GM12874 (cell line): ENCODE measurements around the gene RHOA.

Source experiments
- TF ChIP-seq, protein P1 (sequence below): IDR thresholded peaks from 2 replicates; pipeline ENCODE4 v1.5.1; 2011; ENCODE audit warnings: low read depth, mild to moderate bottlenecking, control low read depth, low read length, moderate library complexity; ENCODE audit not compliant: insufficient read depth

Gene RHOA

DNA sequence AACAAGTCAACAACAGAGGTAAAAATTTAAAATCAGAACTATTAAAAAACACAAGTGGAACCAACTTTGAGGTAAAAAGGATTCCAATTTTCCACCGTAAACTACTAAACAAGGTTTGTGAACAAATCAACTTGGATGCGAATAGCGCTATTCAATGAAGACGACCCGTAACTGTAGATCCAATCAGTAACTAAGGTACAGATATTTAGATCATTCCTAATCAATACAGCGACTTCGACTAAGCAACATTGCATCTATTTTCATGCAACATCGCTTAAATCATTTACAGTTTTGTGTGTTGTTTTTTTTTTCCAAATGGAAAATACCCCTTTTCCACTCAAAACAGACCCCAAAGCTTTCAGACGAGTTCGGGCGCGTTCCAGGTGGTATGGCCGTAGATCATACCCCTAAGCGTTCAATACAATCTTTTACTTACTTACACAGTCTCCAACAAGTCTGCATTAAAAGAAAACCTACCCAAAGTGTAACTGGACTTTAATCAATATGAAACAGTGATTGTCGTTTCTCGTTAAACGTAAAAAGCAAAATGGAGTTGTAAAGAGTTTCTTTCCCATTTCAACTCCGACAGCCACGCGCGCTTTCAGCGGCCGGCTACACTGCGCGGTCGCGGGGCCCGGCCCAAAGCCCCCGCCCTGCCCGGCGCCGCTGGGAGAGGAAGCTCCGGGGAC is 786 bp downstream of the RHOA start:
- TF ChIP-seq, protein P1, sequence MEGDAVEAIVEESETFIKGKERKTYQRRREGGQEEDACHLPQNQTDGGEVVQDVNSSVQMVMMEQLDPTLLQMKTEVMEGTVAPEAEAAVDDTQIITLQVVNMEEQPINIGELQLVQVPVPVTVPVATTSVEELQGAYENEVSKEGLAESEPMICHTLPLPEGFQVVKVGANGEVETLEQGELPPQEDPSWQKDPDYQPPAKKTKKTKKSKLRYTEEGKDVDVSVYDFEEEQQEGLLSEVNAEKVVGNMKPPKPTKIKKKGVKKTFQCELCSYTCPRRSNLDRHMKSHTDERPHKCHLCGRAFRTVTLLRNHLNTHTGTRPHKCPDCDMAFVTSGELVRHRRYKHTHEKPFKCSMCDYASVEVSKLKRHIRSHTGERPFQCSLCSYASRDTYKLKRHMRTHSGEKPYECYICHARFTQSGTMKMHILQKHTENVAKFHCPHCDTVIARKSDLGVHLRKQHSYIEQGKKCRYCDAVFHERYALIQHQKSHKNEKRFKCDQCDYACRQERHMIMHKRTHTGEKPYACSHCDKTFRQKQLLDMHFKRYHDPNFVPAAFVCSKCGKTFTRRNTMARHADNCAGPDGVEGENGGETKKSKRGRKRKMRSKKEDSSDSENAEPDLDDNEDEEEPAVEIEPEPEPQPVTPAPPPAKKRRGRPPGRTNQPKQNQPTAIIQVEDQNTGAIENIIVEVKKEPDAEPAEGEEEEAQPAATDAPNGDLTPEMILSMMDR: no peak

DNA sequence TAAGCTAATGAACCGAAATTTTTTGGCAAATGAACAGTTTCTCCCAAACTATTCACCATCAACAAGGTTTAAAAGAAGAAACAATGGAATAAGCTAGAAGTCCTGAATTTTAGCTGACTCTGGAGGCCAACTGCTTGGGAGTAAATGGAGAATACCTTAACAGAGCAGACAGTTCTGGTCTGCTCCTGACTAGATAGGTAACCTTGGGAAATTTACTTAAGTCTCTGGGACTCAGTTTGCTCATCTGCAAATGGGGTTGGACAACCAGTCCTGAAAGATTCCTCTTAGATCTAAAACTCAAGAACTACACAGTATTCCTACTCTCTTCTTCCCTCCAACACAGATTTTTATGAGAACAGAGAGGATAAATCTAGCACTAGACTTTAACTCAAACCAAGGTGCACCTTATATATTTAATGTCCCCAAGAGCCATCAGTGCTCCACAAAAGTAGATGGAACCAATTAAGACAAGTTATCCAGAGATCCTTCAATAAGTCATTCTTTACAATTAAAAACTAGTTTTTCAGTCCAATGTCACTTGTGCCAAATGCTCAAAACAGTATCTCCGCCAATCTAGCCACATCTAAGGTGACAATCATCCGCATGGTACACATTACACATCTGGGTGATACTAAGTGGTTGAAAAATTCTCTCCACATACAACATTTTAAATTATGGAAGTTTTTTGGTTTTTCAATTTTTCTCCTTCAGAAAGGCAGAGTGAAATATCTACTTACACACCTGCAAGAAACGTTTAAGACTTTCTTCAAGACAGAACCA is 1.5 kb downstream of the RHOA start:
- TF ChIP-seq, protein P1: no peak

DNA sequence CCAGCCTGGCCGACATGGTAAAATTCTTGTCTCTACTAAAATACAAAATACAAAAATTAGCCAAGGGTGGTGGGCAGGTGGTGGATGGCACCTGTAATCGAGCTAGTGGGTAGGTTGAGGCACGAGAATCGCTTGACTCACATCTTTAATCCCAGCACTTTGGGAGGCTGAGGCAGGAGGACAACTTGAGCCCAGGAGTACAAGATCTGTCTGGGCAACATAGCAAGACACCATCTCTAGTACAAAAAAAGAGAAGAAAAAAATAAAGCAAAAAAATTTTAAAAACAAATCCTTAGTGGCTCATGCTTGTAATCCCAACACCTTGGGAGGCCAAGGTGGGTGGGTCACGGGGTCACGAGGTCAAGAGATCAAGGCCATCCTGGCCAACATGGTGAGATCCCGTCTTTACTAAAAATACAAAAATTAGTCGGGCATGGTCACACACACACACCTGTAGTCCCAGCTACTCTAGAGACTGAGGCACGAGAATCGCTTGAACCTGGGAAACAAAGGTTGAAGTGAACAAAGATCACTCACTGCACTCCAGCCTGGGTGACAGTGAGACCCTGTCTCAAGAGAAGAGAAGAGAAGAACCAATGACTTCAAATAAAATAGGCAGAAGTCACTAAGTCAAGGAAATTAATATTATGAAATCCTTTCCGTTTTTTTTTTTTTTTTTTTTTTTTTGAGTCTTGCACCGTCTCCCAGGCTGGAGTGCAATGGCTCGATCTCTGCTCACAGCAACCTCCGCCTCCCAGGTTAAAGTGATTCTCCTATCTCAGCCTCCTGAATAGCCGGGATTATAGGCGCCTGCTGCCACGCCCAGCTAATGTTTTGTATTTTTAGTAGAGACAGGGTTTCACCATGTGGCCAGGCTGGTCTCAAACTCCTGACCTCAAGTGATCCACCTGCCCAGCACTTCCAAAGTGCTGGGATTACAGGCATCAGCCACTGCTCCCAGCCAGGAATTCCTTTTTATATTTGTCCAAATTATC is 4.9 kb downstream of the RHOA start:
- TF ChIP-seq, protein P1: no peak

DNA sequence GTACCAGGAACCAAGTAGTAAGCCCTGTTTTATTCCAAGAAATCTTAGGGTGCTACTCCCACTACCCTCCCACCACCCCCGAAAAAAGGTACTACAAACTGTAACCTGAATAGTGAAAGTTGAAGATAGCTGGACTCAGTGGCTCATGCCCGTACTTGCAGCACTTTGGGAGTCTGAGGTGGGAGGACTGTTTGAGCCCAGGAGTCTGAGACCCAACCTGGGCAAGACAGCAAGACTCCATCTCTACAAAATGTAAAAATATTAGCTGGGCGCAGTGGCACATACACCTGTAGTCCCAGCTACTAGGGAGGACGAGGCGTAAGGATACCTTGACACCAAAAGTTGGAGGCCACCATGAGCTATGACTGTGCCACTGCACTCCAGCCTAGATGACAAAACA is 7.9 kb downstream of the RHOA start:
- TF ChIP-seq, protein P1: no peak

DNA sequence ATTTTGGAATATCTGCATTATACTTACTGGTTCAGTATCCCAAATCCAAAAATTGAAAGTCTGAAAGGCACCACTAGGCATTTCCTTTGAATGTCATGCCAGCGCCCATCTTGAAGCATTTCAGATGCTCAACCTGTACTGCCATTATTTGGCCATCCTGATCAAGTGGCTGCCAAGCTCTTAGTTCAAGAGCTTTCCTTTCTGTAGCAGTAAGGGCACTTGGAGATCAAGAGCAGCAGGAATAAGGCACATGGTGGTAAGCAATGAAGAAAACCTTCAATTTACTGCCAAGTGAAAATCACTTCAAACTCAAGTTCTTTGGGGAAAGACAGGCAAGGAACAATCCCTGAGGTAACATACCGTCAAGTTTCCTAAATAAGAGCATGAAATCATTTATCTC is 10.0 kb downstream of the RHOA start:
- TF ChIP-seq, protein P1: no peak

DNA sequence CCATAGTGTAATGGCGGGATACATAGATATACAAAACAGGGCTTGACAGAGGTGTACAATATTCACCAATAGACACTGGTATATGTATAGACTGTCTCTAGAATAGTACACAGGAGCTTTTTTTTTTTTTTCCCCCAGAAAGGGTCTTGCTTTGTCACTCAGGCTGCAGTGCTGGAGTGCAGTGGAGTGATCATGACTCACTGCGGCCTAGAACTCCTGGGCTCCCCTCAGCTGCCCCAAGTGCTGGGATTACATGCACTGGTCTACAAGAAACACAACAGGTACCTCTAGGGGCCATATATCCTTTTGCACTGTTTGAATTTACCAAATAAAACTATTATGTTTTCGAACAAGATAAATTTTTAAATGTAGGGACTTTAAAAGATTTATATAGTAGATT is 12.3 kb downstream of the RHOA start:
- TF ChIP-seq, protein P1: no peak

DNA sequence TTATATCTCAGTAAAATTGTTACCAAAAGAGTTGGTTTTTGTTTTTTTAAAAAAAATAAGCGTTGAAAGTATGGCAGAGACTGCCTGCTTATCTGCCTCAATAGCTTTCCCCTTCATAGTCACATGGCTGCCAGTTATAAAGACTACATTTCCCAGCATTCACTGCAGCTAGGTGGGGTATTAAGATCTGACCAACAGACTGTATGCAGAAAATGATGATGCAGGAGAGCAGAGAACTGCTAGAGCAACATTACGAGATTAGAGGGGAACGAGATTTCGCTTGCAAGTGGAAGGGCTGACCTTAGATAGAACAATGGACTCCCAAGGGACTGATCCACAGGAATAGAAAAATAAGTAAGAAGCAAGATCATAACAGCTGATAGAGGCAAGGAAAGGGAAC is 14.3 kb downstream of the RHOA start:
- TF ChIP-seq, protein P1: no peak
